ENCODE measurements around the gene SNAPC4.

- TF ChIP-seq EP300 (IDR thresholded peaks at IDR 0.05; ENCODE audit: low read depth) = no peak
- TF ChIP-seq, protein P1, sequence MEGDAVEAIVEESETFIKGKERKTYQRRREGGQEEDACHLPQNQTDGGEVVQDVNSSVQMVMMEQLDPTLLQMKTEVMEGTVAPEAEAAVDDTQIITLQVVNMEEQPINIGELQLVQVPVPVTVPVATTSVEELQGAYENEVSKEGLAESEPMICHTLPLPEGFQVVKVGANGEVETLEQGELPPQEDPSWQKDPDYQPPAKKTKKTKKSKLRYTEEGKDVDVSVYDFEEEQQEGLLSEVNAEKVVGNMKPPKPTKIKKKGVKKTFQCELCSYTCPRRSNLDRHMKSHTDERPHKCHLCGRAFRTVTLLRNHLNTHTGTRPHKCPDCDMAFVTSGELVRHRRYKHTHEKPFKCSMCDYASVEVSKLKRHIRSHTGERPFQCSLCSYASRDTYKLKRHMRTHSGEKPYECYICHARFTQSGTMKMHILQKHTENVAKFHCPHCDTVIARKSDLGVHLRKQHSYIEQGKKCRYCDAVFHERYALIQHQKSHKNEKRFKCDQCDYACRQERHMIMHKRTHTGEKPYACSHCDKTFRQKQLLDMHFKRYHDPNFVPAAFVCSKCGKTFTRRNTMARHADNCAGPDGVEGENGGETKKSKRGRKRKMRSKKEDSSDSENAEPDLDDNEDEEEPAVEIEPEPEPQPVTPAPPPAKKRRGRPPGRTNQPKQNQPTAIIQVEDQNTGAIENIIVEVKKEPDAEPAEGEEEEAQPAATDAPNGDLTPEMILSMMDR (IDR thresholded peaks at IDR 0.05) = no peak
- no peak for TF ChIP-seq POLR2A (IDR thresholded peaks at IDR 0.05)
Measured at GRCh38 chr9:136433043-136433715, 33.2 kb upstream of the SNAPC4 start.

Measured in transverse colon (tissue), 3 donors.